Heart right ventricle (tissue), 16 donors: ENCODE data around the gene SH3BGRL3. TPM values are rescaled to one million over a fixed set of nuclear protein-coding genes. Genes with fewer than 3 reads are reported as not detected.
A peak's percentile ranks its signal among the peaks of the same experiment; 100 is the strongest.

Source experiments
- ATAC-seq, 8 donors: fragments of 200-7000 bp; cut with Tn5 transposase; one replicate each; pipeline ENCODE4 v1.9.1; 2020; ENCODE audit warnings: mild to moderate bottlenecking in 8 of 8, moderate library complexity in 8 of 8, moderate number of reproducible peaks in 1 of 8
- DNase-seq, 2 donors: peaks; one replicate each; pipeline ENCODE4 v3.0.0-alpha.2; 2020
- H3K27ac ChIP-seq, 10 donors: fragments of 200-600 bp; sonication (generic) in 2 of 10; one replicate each; pipeline versions ENCODE4 v1.5.0 to v1.8.0; 2020 to 2022; ENCODE audit warnings: mild to moderate bottlenecking in 3 of 10
- H3K27me3 ChIP-seq, 7 donors: fragments of 200-600 bp; one replicate each; pipeline ENCODE4 v1.8.0; 2021 to 2022; ENCODE audit warnings: mild to moderate bottlenecking in 2 of 7
- H3K36me3 ChIP-seq, 9 donors: fragments of 200-600 bp; sonication (generic) in 1 of 9; one replicate each; pipeline versions ENCODE4 v1.5.0 to v1.8.0; 2020 to 2022; ENCODE audit warnings: mild to moderate bottlenecking in 2 of 9
- H3K4me1 ChIP-seq, 9 donors: fragments of 200-600 bp; sonication (generic) in 1 of 9; one replicate each; pipeline versions ENCODE4 v1.5.0 to v1.8.0; 2020 to 2022; ENCODE audit warnings: mild to moderate bottlenecking in 4 of 9
- H3K4me3 ChIP-seq, 10 donors: fragments of 200-600 bp; sonication (generic) in 2 of 10; one replicate each; pipeline versions ENCODE4 v1.5.0 to v1.8.0; 2020 to 2022; ENCODE audit warnings: mild to moderate bottlenecking in 7 of 10, moderate library complexity in 2 of 10
- H3K9me3 ChIP-seq, 11 donors: fragments of 200-600 bp in 10 of 11; sonication (generic) in 2 of 11; one replicate each; pipeline versions ENCODE4 v1.5.0 to v1.8.0; 2013 to 2022; ENCODE audit warnings: mild to moderate bottlenecking in 2 of 11, control low read depth in 1 of 11, moderate library complexity in 1 of 11
- CTCF ChIP-seq, 9 donors: fragments of 200-600 bp; sonication (generic) in 2 of 9; IDR thresholded peaks; one replicate each; pipeline versions ENCODE4 v1.5.0 to v1.8.0; 2021 to 2022; ENCODE audit warnings: antibody characterized with exemption in 9 of 9, mild to moderate bottlenecking in 5 of 9, moderate library complexity in 1 of 9
- WGBS, 2 donors: extraction: QIAGEN DNeasy Blood & Tissue Kit; methylation state at CpG; one replicate each; pipeline ENCODE4 v1.1.7; 2013; ENCODE audit warnings: inconsistent platforms in 1 of 2; 5-methylcytosine and 5-hydroxymethylcytosine counted together
- intact Hi-C, 10 donors: fragments of 100-400 bp; cut with DNase I; formaldehyde crosslinking; loops; one replicate each; pipeline versions ENCODE4 v1.11.1 to v1.14.2; 2022
- polyA plus RNA-seq, 2 donors: library from polyadenylated mRNA; stranded (reverse); fragments of 200-250 nt; gene quantifications; one replicate each; pipeline ENCODE4 v1.2.3, GENCODE V29; 2013
- total RNA-seq, 10 donors: library from RNA; stranded (reverse); fragmentation: NEBNext Ultra II Directional in 3 of 10; extraction: Animal tissue kit (Norgen Biotek cat#: 25700) in 3 of 10; gene quantifications; one replicate each; pipeline versions ENCODE4 v1.2.1 to v1.2.4, GENCODE V29; 2021 to 2023
- donor health status: Arrhythmogenic right ventricular cardiomyopathy.
- donor health status: ischemic (EF 13 %, LVEDD 7.1; RV severe dilation, severe dysfunction).
- donor health status: healthy with polysubstance abuse.
- donor health status: DM: no; HTN: yes; CAD: no.
- donor health status: DM: no; HTN: no; CAD: no.
- donor health status: ischemic (EF 25% LVEDD 6.9; RV normal size, moderate dysfunction).
- donor health status: ischemic (EF 25% LVEDD 5.7; RV mildly dilated, moderate dysfunction).
- donor health status: healthy.
- donor health status: DM: yes; HTN: yes; CAD: no.
- donor health status: Ischemic cardiomyopathy.
- donor health status: ischemic (EF 35%, LVEDD 5.7; RV mildly dilated, moderate dysfunction).
- donor health status: nonischemic (EF 11% LVEDD 7.7; RV severe dilation, severe dysfunction).
- donor health status: DM: yes; HTN: yes; CAD: no.
- donor health status: PGD.
- donor health status: ischemic (EF 29% LVEDD 5.4; RV normal size, mild dysfunction).
- donor health status: nonischemic (EF 23%, LVEDD 6.1; RV moderate dilation, normal function).

SH3BGRL3 gene
- total and polyA plus RNA-seq, 12 donors, result 18.4 to 153 (median 28.6) TPM

GRCh38 chr1:26318338-26319064, 38.6 kb downstream of the SH3BGRL3 start:
- H3K27ac ChIP-seq, result peak overlapping the region in 7 of 10 donors; percentile 23 to 89 (median 55)
- ATAC-seq, result peak in 3 of 8 donors; percentile 9 to 52 (median 25)

GRCh38 chr1:26320896-26321295, 41.0 kb downstream of the SH3BGRL3 start:
- Histone ChIP-seq H3K4me1 (peaks cover 0 to 58% (median 21%) of the 10 kb centered on the region in 9 donors), H3K27me3 (peaks cover 0 to 5% (median 0%) of the 10 kb centered on the region in 7 donors), H3K27ac (peak overlapping the region in 1 of 10 donors; percentile 11), H3K4me3 (peak overlapping the region in 1 of 10 donors; percentile 59), H3K9me3 (no peaks in the 10 kb centered on the region), H3K36me3 (peaks cover 0 to 24% (median 0%) of the 10 kb centered on the region in 9 donors)
- intact Hi-C loops, result loop anchor here (1.0 to 10.0 kb wide), 16 partner anchors 34 to 216 kb away; partner anchors contain the start of genes C1orf232 (in 4 of the 10), ZNF593 (in 4 of the 10), ZNF593OS (in 2 of the 10) and CNKSR1 (in 1 of the 10)
- DNase-seq, result no peak
- WGBS, 2 donors, result 64 to 67% methylated on average over 2 of the region's 2 CpGs
- no peak for TF ChIP-seq CTCF (IDR thresholded peaks at IDR 0.05)
- peak in 4 of 8 donors; percentile 3 to 11 (median 5) for ATAC-seq

More at GRCh38 chr1:26318338-26319064, 38.6 kb downstream of the SH3BGRL3 start:
- DNase-seq, result no peak
- Histone ChIP-seq H3K9me3 (no peaks in the 10 kb centered on the region), H3K4me3 (peak overlapping the region in 7 of 10 donors; percentile 5 to 59 (median 12)), H3K36me3 (peaks cover 0 to 16% (median 0%) of the 10 kb centered on the region in 9 donors), H3K27me3 (no peaks in the 10 kb centered on the region), H3K4me1 (peaks cover 0 to 81% (median 21%) of the 10 kb centered on the region in 9 donors)
- 83 to 86% methylated on average over 9 of the region's 9 CpGs for WGBS, 2 donors
- intact Hi-C loops, result loop anchor here in 2 of 10 donors (5.0 to 10.0 kb wide), 2 partner anchors 46 to 144 kb away; partner anchors contain the start of genes CNKSR1 (in 1 of the 2) and ZNF593OS (in 1 of the 2)
- no peak for TF ChIP-seq CTCF (IDR thresholded peaks at IDR 0.05)

- H3K36me3 ChIP-seq, result peaks cover 0 to 24% (median 0%) of the 10 kb centered on the region in 9 donors
- no peaks in the 10 kb centered on the region for H3K9me3 ChIP-seq
- DNase-seq (peak; percentile 92 to 93), ATAC-seq (peak; percentile 90 to 93 (median 92))
- peak; percentile 77 to 93 (median 92) for TF ChIP-seq CTCF (IDR thresholded peaks at IDR 0.05)
- peaks cover 0 to 5% (median 0%) of the 10 kb centered on the region in 7 donors for H3K27me3 ChIP-seq
- H3K27ac ChIP-seq, result peak overlapping the region in 1 of 10 donors; percentile 11
- intact Hi-C loops, result loop anchor here (1.0 to 10.0 kb wide), 16 partner anchors 34 to 217 kb away; partner anchors contain the start of genes C1orf232 (in 4 of the 10), ZNF593 (in 4 of the 10), ZNF593OS (in 2 of the 10) and CNKSR1 (in 1 of the 10)
- H3K4me1 ChIP-seq, result peaks cover 0 to 52% (median 21%) of the 10 kb centered on the region in 9 donors
- H3K4me3 ChIP-seq, result no peak overlapping the region
- 11 to 12% methylated on average over 16 of the region's 16 CpGs for WGBS, 2 donors
Observed at GRCh38 chr1:26321315-26322041, 41.6 kb downstream of the SH3BGRL3 start.

GRCh38 chr1:26322042-26322331, 42.1 kb downstream of the SH3BGRL3 start:
- no peak for ATAC-seq
- H3K9me3 ChIP-seq, result no peaks in the 10 kb centered on the region
- peaks cover 0 to 47% (median 21%) of the 10 kb centered on the region in 9 donors for H3K4me1 ChIP-seq
- 69 to 70% methylated on average over 10 of the region's 10 CpGs for WGBS, 2 donors
- DNase-seq, result no peak
- TF ChIP-seq CTCF (IDR thresholded peaks at IDR 0.05), result no peak
- intact Hi-C loops, result loop anchor here in 8 of 10 donors (5.0 to 10.0 kb wide), 9 partner anchors 35 to 217 kb away; partner anchors contain the start of genes C1orf232 (in 3 of the 8), ZNF593 (in 3 of the 8), ZNF593OS (in 2 of the 8) and CNKSR1 (in 1 of the 8)
- peaks cover 0 to 24% (median 0%) of the 10 kb centered on the region in 9 donors for H3K36me3 ChIP-seq
- peaks cover 0 to 5% (median 0%) of the 10 kb centered on the region in 7 donors for H3K27me3 ChIP-seq
- H3K27ac ChIP-seq, result no peak overlapping the region
- H3K4me3 ChIP-seq, result no peak overlapping the region
